ENCODE results near the gene SUSD4.

- TF ChIP-seq CTCF (IDR thresholded peaks at IDR 0.05) = no peak
- no peak for TF ChIP-seq POLR2A (IDR thresholded peaks at IDR 0.05)
These were observed 43.0 kb downstream of the SUSD4 start for GRCh38 chr1:223320959-223321358.

All from right lobe of liver (tissue), 4 donors.